HCT116 (cell line): Measurements from ENCODE around the gene ACOXL. TPM values are rescaled to one million over a fixed set of nuclear protein-coding genes. Genes with fewer than 3 reads are reported as not detected.

Source experiments
- ATAC-seq: fragments of 200-7000 bp; cut with Tn5 transposase; 2 replicates; pipeline ENCODE4 v1.9.1; 2020; ENCODE audit warnings: mild to moderate bottlenecking, moderate library complexity
- BruUV-seq: library from RNA; stranded (reverse); fragments of 400-500 nt; replicated peaks from 2 replicates; lab custom pipeline; 2021; lab: Mats Ljungman, UMichigan
- CTCF ChIA-PET: fragments of 300-600 bp; sonication (Branson Sonifier 250); formaldehyde crosslinking; loops from one replicate; lab custom pipeline; 2021; ENCODE audit warnings: antibody characterized with exemption; lab: Charles Lee
- POLR2A ChIA-PET: fragments of 300-600, 350-600 bp; sonication (Branson Sonifier 250); formaldehyde crosslinking; loops from one replicate; lab custom pipeline; 2021; ENCODE audit warnings: antibody characterized with exemption; lab: Charles Lee
- RAD21 ChIA-PET, 2 experiments: fragments of 300-600 bp; sonication (Branson Sonifier 250); formaldehyde crosslinking; loops; one replicate each; lab custom pipeline; 2023; ENCODE audit warnings: low total read pairs in 2 of 2; ENCODE audit not compliant: uncharacterized antibody in 2 of 2, unreplicated experiment in 2 of 2, low non-redundant PET in 1 of 2; lab: Charles Lee
- DNase-seq: peaks from one replicate; pipeline ENCODE4 v3.0.0-alpha.2; 2010; ENCODE audit warnings: low read depth, low spot score
- H2AFZ ChIP-seq: fragments of 200-600 bp; shearing (Covaris generic), sonication (generic); 2 replicates; pipeline ENCODE4 v1.6.1; 2017; ENCODE audit warnings: low read depth, mixed run types, mixed read lengths, antibody characterized with exemption, low read length; ENCODE audit not compliant: poor library complexity, severe bottlenecking
- H3K27ac ChIP-seq: 2 replicates; pipeline ENCODE4 v1.5.1; 2012; ENCODE audit warnings: low read depth, low read length
- H3K27me3 ChIP-seq: fragments of 200-600 bp; sonication (generic); 2 replicates; pipeline ENCODE4 v1.6.1; 2016; ENCODE audit warnings: mixed run types, low read length, mixed read lengths; ENCODE audit not compliant: insufficient read depth
- H3K36me3 ChIP-seq, 2 experiments: fragments of 200-500 bp in 1 of 2; fragments of 200-600 bp in 1 of 2; sonication (Bioruptor generic) in 1 of 2; sonication (generic) in 1 of 2; 2 replicates each; pipeline versions ENCODE4 v1.5.1 to v1.6.1; 2014 to 2016; ENCODE audit warnings: low read length in 2 of 2, inconsistent platforms in 1 of 2, mixed read lengths in 1 of 2, mixed run types in 1 of 2; ENCODE audit not compliant: insufficient read depth in 2 of 2, control insufficient read depth in 1 of 2
- H3K4me1 ChIP-seq, 2 experiments: fragments of 200-600 bp in 1 of 2; sonication (generic) in 1 of 2; 2 replicates each; pipeline versions ENCODE4 v1.5.1 to v1.6.1; 2012 to 2017; ENCODE audit warnings: low read length in 2 of 2, inconsistent platforms in 1 of 2, mild to moderate bottlenecking in 1 of 2, mixed read lengths in 1 of 2, mixed run types in 1 of 2, moderate library complexity in 1 of 2; ENCODE audit not compliant: insufficient read depth in 2 of 2, control insufficient read depth in 1 of 2
- H3K4me2 ChIP-seq: fragments of 200-600 bp; sonication (generic); 2 replicates; pipeline ENCODE4 v1.6.1; 2017; ENCODE audit warnings: mixed run types, low read length, mixed read lengths
- H3K4me3 ChIP-seq, 2 experiments: fragments of 200-600 bp in 1 of 2; sonication (generic) in 1 of 2; replicated peaks in 1 of 2; 2 replicates each; pipeline ENCODE4 v1.5.1; 2011 to 2016; ENCODE audit warnings: low read length in 2 of 2, control low read depth in 1 of 2, low read depth in 1 of 2, mild to moderate bottlenecking in 1 of 2, mixed read lengths in 1 of 2, mixed run types in 1 of 2
- H3K79me2 ChIP-seq: fragments of 200-600 bp; sonication (generic); 2 replicates; pipeline ENCODE4 v1.6.1; 2017; ENCODE audit warnings: mild to moderate bottlenecking, mixed run types, low read length, moderate library complexity, mixed read lengths; ENCODE audit not compliant: insufficient read depth
- H3K9ac ChIP-seq: fragments of 200-600 bp; sonication (generic); 2 replicates; pipeline ENCODE4 v1.6.1; 2016; ENCODE audit warnings: low read length, mixed read lengths
- H3K9me2 ChIP-seq: fragments of 200-600 bp; sonication (generic), shearing (Covaris generic); 2 replicates; pipeline ENCODE4 v1.6.1; 2017; ENCODE audit warnings: mixed run types, mild to moderate bottlenecking, moderate library complexity; ENCODE audit not compliant: insufficient read depth
- H3K9me3 ChIP-seq, 2 experiments: fragments of 200-500 bp in 1 of 2; fragments of 200-600 bp in 1 of 2; sonication (Bioruptor generic) in 1 of 2; sonication (generic) in 1 of 2; 2 replicates each; pipeline ENCODE4 v1.6.1; 2014 to 2017; ENCODE audit warnings: low read length in 2 of 2, mixed read lengths in 2 of 2, inconsistent platforms in 1 of 2, low read depth in 1 of 2, mild to moderate bottlenecking in 1 of 2, mixed run types in 1 of 2, moderate library complexity in 1 of 2; ENCODE audit not compliant: control insufficient read depth in 1 of 2, insufficient read depth in 1 of 2
- H4K20me1 ChIP-seq: fragments of 200-600 bp; sonication (generic), shearing (Covaris generic); 2 replicates; pipeline ENCODE4 v1.6.1; 2017; ENCODE audit warnings: mixed run types, mild to moderate bottlenecking, moderate library complexity; ENCODE audit not compliant: insufficient read depth
- CBX3 ChIP-seq: IDR thresholded peaks from 2 replicates; pipeline ENCODE4 v1.6.1; 2012; ENCODE audit warnings: low read depth
- EGR1 ChIP-seq: IDR thresholded peaks from 2 replicates; pipeline ENCODE4 v1.6.1; 2012; ENCODE audit warnings: low read depth
- POLR2A ChIP-seq: IDR thresholded peaks from 2 replicates; pipeline ENCODE4 v1.7.0; 2011; ENCODE audit warnings: borderline replicate concordance; ENCODE audit not compliant: insufficient read depth, insufficient read length; ENCODE audit errors: extremely low read depth
- ZNF274 ChIP-seq: fragments of 200-500 bp; sonication (Bioruptor generic); IDR thresholded peaks from 2 replicates; pipeline ENCODE4 v1.6.1; 2014; ENCODE audit warnings: mild to moderate bottlenecking, low read depth, low read length, inconsistent platforms
- intact Hi-C: fragments of 100-400 bp; cut with micrococcal nuclease; formaldehyde crosslinking; loops from 2 replicates; pipeline ENCODE4 v1.10.0; 2022
- total RNA-seq: library from RNA; stranded (reverse); gene quantifications from one replicate; pipeline ENCODE4 v1.2.1, GENCODE V29; 2021; ENCODE audit not compliant: unreplicated experiment
- TF ChIP-seq, protein P1 (sequence below): IDR thresholded peaks from 2 replicates; pipeline ENCODE4 v1.6.1; 2012
- TF ChIP-seq, protein P2 (sequence below): IDR thresholded peaks from 2 replicates; pipeline ENCODE4 v1.6.1; 2012; ENCODE audit warnings: low read depth
- TF ChIP-seq, protein P3 (sequence below), 3 experiments: fragments of 200-600 bp in 1 of 3; sonication (generic) in 1 of 3; IDR thresholded peaks in 2 of 3; conservative IDR thresholded peaks in 1 of 3; 2 replicates each; pipeline ENCODE4 v1.5.1; 2012 to 2017; ENCODE audit warnings: low read depth in 2 of 3, low read length in 2 of 3, antibody characterized with exemption in 1 of 3, borderline replicate concordance in 1 of 3, control low read depth in 1 of 3, mild to moderate bottlenecking in 1 of 3, mixed read lengths in 1 of 3, mixed run types in 1 of 3, moderate library complexity in 1 of 3; ENCODE audit not compliant: insufficient read depth in 1 of 3

Gene ACOXL
- total RNA-seq, 1 experiment from 2014 or later: 5.5 TPM

DNA sequence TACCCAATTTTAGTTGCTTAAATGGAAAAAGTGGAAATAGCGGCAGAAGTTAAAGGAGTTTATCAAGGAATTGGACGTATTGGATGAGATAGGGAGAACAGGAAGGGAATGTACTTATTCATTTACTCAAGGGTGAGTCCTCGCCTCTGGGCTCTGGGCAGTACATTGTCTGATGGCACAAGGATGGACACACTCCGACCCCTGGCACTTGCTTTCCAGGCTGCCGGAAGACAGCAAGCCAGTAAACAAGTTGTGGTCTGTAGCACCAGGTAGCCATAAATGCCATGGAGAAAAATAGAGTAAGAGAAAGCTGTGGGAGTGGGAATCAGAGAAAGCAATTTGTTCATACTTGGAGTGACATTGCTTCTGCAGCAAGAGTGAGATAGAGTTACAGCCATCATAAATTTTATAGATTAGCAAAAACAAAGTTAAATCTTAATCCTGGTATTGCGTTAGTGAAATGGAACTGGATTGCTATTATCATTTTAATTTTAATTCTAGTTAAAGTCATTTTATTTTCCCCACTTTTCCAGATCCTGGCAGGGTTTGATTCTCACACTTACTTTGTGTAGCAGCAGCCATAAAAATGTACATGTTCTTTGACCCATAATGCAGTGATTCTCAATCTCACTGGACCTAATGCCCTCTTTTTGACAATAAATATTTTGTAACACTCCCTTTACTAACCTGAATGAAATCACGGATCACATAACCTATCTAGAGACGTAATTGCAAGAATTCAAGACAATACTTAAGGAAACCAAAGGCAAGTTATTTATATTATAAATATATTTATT, 252.5 kb downstream of the ACOXL start:
- H3K4me3 ChIP-seq: no peak overlapping the region
- DNase-seq (no peak), ATAC-seq (no peak)
- no peaks in the 10 kb centered on the region for H3K79me2 ChIP-seq
- no peak overlapping the region for H2AFZ ChIP-seq
- POLR2A ChIA-PET: no interaction called here
- CTCF ChIA-PET: no interaction called here
- H3K4me2 ChIP-seq: no peak overlapping the region
- intact Hi-C loops: no loop called here
- H3K27me3 ChIP-seq: no peaks in the 10 kb centered on the region
- H3K4me1 ChIP-seq: no peaks in the 10 kb centered on the region
- no TSS peak for BruUV-seq
- RAD21 ChIA-PET: no interaction called here
- H3K36me3 ChIP-seq: no peaks in the 10 kb centered on the region
- TF ChIP-seq, protein P1, sequence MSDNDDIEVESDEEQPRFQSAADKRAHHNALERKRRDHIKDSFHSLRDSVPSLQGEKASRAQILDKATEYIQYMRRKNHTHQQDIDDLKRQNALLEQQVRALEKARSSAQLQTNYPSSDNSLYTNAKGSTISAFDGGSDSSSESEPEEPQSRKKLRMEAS: no peak
- TF ChIP-seq POLR2A (no peak), ZNF274 (no peak), EGR1 (no peak), CBX3 (no peak)
- TF ChIP-seq, protein P2, sequence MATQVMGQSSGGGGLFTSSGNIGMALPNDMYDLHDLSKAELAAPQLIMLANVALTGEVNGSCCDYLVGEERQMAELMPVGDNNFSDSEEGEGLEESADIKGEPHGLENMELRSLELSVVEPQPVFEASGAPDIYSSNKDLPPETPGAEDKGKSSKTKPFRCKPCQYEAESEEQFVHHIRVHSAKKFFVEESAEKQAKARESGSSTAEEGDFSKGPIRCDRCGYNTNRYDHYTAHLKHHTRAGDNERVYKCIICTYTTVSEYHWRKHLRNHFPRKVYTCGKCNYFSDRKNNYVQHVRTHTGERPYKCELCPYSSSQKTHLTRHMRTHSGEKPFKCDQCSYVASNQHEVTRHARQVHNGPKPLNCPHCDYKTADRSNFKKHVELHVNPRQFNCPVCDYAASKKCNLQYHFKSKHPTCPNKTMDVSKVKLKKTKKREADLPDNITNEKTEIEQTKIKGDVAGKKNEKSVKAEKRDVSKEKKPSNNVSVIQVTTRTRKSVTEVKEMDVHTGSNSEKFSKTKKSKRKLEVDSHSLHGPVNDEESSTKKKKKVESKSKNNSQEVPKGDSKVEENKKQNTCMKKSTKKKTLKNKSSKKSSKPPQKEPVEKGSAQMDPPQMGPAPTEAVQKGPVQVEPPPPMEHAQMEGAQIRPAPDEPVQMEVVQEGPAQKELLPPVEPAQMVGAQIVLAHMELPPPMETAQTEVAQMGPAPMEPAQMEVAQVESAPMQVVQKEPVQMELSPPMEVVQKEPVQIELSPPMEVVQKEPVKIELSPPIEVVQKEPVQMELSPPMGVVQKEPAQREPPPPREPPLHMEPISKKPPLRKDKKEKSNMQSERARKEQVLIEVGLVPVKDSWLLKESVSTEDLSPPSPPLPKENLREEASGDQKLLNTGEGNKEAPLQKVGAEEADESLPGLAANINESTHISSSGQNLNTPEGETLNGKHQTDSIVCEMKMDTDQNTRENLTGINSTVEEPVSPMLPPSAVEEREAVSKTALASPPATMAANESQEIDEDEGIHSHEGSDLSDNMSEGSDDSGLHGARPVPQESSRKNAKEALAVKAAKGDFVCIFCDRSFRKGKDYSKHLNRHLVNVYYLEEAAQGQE: no peak
- TF ChIP-seq, protein P3, sequence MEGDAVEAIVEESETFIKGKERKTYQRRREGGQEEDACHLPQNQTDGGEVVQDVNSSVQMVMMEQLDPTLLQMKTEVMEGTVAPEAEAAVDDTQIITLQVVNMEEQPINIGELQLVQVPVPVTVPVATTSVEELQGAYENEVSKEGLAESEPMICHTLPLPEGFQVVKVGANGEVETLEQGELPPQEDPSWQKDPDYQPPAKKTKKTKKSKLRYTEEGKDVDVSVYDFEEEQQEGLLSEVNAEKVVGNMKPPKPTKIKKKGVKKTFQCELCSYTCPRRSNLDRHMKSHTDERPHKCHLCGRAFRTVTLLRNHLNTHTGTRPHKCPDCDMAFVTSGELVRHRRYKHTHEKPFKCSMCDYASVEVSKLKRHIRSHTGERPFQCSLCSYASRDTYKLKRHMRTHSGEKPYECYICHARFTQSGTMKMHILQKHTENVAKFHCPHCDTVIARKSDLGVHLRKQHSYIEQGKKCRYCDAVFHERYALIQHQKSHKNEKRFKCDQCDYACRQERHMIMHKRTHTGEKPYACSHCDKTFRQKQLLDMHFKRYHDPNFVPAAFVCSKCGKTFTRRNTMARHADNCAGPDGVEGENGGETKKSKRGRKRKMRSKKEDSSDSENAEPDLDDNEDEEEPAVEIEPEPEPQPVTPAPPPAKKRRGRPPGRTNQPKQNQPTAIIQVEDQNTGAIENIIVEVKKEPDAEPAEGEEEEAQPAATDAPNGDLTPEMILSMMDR (IDR thresholded peaks at IDR 0.05 in 2 of 3, conservative IDR thresholded peaks at IDR 0.05 in 1 of 3; ENCODE audit: borderline replicate concordance in 1 of 3, insufficient read depth in 1 of 3, low read depth in 2 of 3, low read length in 2 of 3): no peak
- no peaks in the 10 kb centered on the region; the same call in 1 of the 2 replicates for H3K9me2 ChIP-seq
- no peaks in the 10 kb centered on the region for H3K9me3 ChIP-seq
- no peaks in the 10 kb centered on the region for H4K20me1 ChIP-seq
- no peak overlapping the region for H3K9ac ChIP-seq
- no peak overlapping the region for H3K27ac ChIP-seq
